ENCODE measurements around the gene BBS1. TPM values are rescaled to one million over a fixed set of nuclear protein-coding genes. Genes with fewer than 3 reads are reported as not detected.
"Not testable (repeated sequence)": the region's sequence is repeated elsewhere in the genome, so short reads cannot be mapped to it uniquely, and the experiment has no call there.

BBS1 gene
- total RNA-seq, 1 donor from 2014 or later, result 14.6 TPM

DNA sequence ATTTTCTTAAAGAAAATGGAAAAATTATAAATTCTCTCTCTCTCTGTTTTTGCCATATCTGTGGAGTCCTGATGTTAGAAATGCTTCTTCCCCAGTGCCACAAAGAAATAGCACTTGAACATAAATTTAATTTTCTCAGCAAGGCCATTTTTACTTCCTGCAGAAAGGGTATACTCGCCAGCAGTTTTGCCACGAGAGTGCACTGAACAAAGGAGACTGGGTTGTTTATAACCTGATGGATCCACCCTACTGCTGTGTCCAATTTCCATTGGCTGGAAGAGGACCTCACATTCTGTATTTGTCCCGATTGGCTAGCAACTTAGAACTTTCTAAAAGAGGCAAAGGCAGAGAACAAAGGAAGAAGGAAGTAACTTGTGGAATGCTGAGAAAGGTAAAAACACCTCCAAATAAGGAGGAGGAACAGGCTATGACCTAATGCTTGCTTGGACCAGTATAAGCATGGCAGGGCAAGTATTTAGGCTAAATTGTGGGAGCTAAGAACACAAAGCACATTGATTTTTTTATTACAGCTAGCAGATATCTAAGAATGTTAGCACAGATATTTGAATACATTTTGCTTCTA is 72.2 kb downstream of the BBS1 start:
- not testable (repeated sequence) for H3K27ac ChIP-seq (ENCODE audit: low read depth, low read length); H3K4me3 ChIP-seq (ENCODE audit: low read length in 3 of 3); H3K27me3 ChIP-seq (ENCODE audit: control insufficient read depth in 3 of 3, insufficient read depth in 3 of 3, low read length in 3 of 3); H3K36me3 ChIP-seq (ENCODE audit: control insufficient read depth in 3 of 3, insufficient read depth in 3 of 3, low read length in 3 of 3); H3K4me1 ChIP-seq (ENCODE audit: control insufficient read depth in 3 of 3, insufficient read depth in 3 of 3, low read length in 3 of 3); H3K9ac ChIP-seq (ENCODE audit: low read depth in 1 of 3, low read length in 3 of 3); H3K9me3 ChIP-seq (ENCODE audit: control insufficient read depth in 3 of 3, low read length in 3 of 3)

Other genes with a start within 250 kb of the BBS1 start
- 33.9 TPM for gene RAB1B, start 242.0 kb upstream of the BBS1 start, total RNA-seq
- gene CNIH2, start 232.5 kb upstream of the BBS1 start, total RNA-seq, result not detected
- 57.4 TPM for gene YIF1A, start 221.5 kb upstream of the BBS1 start, total RNA-seq
- not detected for gene TMEM151A, start 218.7 kb upstream of the BBS1 start, total RNA-seq
- 19.3 TPM for gene CD248, start 193.6 kb upstream of the BBS1 start, total RNA-seq
- 5.7 TPM for gene RIN1, start 174.2 kb upstream of the BBS1 start, total RNA-seq
- 28.2 TPM for gene BRMS1, start 165.5 kb upstream of the BBS1 start, total RNA-seq
- gene B4GAT1, start 163.0 kb upstream of the BBS1 start, total RNA-seq, result 24.5 TPM
- gene SLC29A2, start 138.9 kb upstream of the BBS1 start, total RNA-seq, result 4.2 TPM
- under 0.01 TPM for gene NPAS4, start 89.6 kb upstream of the BBS1 start, total RNA-seq
- 27.1 TPM for gene MRPL11, start 71.8 kb upstream of the BBS1 start, total RNA-seq
- 9.4 TPM for gene PELI3, start 43.7 kb upstream of the BBS1 start, total RNA-seq
- gene DPP3, start 30.2 kb upstream of the BBS1 start, total RNA-seq, result 26.1 TPM
- 3.7 TPM for gene ZDHHC24, start 35.4 kb downstream of the BBS1 start, total RNA-seq
- 156 TPM for gene ACTN3, start 36.3 kb downstream of the BBS1 start, total RNA-seq
- gene CTSF, start 58.0 kb downstream of the BBS1 start, total RNA-seq, result 27.1 TPM
- not detected for gene CCDC87, start 82.4 kb downstream of the BBS1 start, total RNA-seq
- 27.7 TPM for gene CCS, start 82.5 kb downstream of the BBS1 start, total RNA-seq
- gene RBM14, start 106.0 kb downstream of the BBS1 start, total RNA-seq, result 23.5 TPM
- 98.6 TPM for gene RBM4, start 128.1 kb downstream of the BBS1 start, total RNA-seq
- 32.4 TPM for gene RBM4B, start 167.3 kb downstream of the BBS1 start, total RNA-seq
- gene SPTBN2, start 218.6 kb downstream of the BBS1 start, total RNA-seq, result 11.5 TPM

All from skeletal muscle tissue (tissue), 4 donors.